ENCODE results near the gene IL10RB.
A peak's percentile ranks its signal among the peaks of the same experiment; 100 is the strongest.

IL10RB gene

GRCh38 chr21:33292724-33293123 is 26.6 kb downstream of the IL10RB start:
- no peak for FAIRE-seq
- TF ChIP-seq POLR2AphosphoS5 (IDR thresholded peaks at IDR 0.05; ENCODE audit: low read depth, low read length) (no peak), TAF1 (IDR thresholded peaks at IDR 0.05; ENCODE audit: borderline replicate concordance, low read depth, low read length) (no peak), POLR2A (IDR thresholded peaks at IDR 0.05; ENCODE audit: low read depth, low read length) (no peak)
- DNase-seq (ENCODE audit: insufficient read length): no peak

DNA sequence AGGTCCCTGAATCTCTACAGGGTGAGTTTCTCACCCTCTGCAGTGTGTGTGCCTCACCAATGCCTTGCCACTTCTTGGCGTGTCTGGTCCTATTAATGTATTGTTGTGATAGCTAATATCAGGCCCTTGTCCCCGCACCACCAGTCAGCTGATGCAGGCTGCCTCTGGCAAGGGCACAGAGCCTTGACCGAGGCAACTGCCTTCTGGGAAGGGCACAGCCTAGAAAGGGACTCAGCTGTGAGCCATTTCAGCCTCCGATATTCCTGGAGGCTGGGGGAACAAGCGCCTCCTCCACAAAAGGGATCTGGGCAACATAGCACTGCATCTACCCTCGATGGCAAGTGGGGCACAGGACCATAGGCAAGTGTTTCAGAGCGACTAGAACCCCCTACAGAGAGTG is 27.0 kb downstream of the IL10RB start:
- TF ChIP-seq POLR2AphosphoS5 (IDR thresholded peaks at IDR 0.05; ENCODE audit: low read depth, low read length) (no peak), TAF1 (IDR thresholded peaks at IDR 0.05; ENCODE audit: borderline replicate concordance, low read depth, low read length) (no peak), POLR2A (IDR thresholded peaks at IDR 0.05; ENCODE audit: low read depth, low read length) (no peak)
- DNase-seq (ENCODE audit: insufficient read length): no peak
- no peak for FAIRE-seq

- DNase-seq (ENCODE audit: insufficient read length) (no peak), FAIRE-seq (no peak)
- TF ChIP-seq POLR2A (IDR thresholded peaks at IDR 0.05; ENCODE audit: low read depth, low read length) (no peak), POLR2AphosphoS5 (IDR thresholded peaks at IDR 0.05; ENCODE audit: low read depth, low read length) (no peak)
Measured at GRCh38 chr21:33293811-33294216, 27.6 kb downstream of the IL10RB start.

DNA sequence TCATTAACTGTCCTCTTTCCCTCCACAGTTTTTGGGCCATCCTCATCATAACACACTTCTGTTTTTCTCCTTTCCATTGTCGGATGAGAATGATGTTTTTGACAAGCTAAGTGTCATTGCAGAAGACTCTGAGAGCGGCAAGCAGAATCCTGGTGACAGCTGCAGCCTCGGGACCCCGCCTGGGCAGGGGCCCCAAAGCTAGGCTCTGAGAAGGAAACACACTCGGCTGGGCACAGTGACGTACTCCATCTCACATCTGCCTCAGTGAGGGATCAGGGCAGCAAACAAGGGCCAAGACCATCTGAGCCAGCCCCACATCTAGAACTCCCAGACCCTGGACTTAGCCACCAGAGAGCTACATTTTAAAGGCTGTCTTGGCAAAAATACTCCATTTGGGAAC is 30.0 kb downstream of the IL10RB start:
- FAIRE-seq: no peak
- no peak for DNase-seq (ENCODE audit: insufficient read length)
- no peak for TF ChIP-seq POLR2A (IDR thresholded peaks at IDR 0.05; ENCODE audit: low read depth, low read length)
- no peak for TF ChIP-seq TAF1 (IDR thresholded peaks at IDR 0.05; ENCODE audit: borderline replicate concordance, low read depth, low read length)
- no peak for TF ChIP-seq POLR2AphosphoS5 (IDR thresholded peaks at IDR 0.05; ENCODE audit: low read depth, low read length)

DNA sequence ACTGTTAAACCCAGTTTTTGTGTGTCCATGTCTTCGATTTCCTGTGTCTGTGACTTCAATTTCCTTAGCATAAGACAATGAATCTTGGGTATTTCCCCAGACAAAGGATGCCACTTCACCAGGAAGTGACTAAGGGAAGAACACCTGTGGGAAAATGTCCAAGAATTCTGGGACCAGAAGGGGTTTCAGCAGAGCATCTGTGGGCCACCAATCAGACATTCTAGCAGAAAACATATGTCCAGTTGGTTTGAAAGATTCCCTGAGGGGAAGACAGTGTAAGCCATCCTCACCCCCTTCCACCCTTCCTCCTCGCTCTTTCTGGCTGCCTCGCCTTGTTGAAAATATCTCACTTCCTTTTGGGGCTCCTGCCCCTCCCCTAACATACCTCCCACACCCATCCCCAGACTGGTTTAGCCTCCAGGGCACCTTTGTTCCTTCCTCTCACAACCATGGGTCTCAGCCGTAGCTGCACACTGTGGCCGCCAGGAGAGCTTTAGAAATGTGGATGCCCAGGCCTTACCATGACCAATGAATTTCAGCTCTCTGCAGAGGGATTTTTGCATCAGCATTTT is 33.1 kb downstream of the IL10RB start:
- DNase-seq (ENCODE audit: insufficient read length) (peak; percentile 36), FAIRE-seq (peak; percentile 78)
- TF ChIP-seq POLR2AphosphoS5 (IDR thresholded peaks at IDR 0.05; ENCODE audit: low read depth, low read length) (peak; percentile 42; the same call in 1 of the 2 replicates), POLR2A (IDR thresholded peaks at IDR 0.05; ENCODE audit: low read depth, low read length) (peak; percentile 43; the same call in 1 of the 2 replicates), TAF1 (IDR thresholded peaks at IDR 0.05; ENCODE audit: borderline replicate concordance, low read depth, low read length) (peak; percentile 23; the same call in 1 of the 2 replicates)

DNA sequence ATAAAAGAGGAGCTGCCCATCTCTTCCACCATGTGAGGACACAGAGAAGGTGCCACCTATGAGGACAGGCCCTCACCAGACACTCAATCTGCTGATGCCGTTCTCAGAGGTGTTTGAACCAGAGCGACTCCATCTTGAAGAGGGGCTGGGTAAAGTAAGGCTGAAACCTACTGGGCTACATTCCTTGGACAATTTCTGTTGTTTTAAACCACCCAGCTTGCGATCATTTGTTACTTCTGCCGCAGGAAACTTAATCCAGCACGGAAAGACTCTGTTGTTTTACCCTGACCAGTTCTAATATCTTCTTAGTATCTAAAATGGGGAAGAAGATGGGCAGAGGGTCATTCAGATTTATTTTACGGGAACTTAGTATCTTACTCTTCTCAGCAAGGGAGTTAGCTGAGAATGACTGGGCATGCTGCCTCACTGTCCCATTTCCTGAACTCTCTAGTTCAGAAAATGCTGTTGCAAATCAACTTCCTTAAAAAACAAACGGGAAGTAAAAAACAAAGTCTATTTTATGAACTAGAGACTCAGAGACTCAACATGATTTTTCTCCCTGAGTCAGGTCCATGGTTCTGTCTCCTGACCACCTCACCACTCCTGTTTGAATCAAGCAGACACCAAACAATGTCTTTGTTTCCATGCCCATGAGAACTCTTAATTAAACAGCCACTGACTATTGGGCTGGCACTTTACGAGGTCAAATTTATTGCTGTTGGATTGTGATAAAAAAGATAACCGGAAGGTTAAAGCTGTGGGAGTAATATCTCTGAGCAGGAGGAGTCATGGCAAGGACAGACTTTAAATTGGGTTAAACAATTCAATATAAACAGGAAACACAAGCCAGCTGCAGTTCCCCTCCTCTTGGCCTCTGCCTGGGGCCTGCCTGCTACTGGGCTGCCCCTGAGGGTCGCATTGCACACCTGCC is 34.8 kb downstream of the IL10RB start:
- TF ChIP-seq TAF1 (IDR thresholded peaks at IDR 0.05; ENCODE audit: borderline replicate concordance, low read depth, low read length) (no peak), POLR2A (IDR thresholded peaks at IDR 0.05; ENCODE audit: low read depth, low read length) (no peak), POLR2AphosphoS5 (IDR thresholded peaks at IDR 0.05; ENCODE audit: low read depth, low read length) (no peak)
- FAIRE-seq (no peak), DNase-seq (ENCODE audit: insufficient read length) (no peak)

- TF ChIP-seq TAF1 (IDR thresholded peaks at IDR 0.05; ENCODE audit: borderline replicate concordance, low read depth, low read length) (no peak), POLR2A (IDR thresholded peaks at IDR 0.05; ENCODE audit: low read depth, low read length) (no peak), POLR2AphosphoS5 (IDR thresholded peaks at IDR 0.05; ENCODE audit: low read depth, low read length) (no peak)
- FAIRE-seq (no peak), DNase-seq (ENCODE audit: insufficient read length) (no peak)
Measured at GRCh38 chr21:33301632-33302002, 35.5 kb downstream of the IL10RB start.

GRCh38 chr21:33302055-33302454 is 35.9 kb downstream of the IL10RB start:
- TF ChIP-seq TAF1 (IDR thresholded peaks at IDR 0.05; ENCODE audit: borderline replicate concordance, low read depth, low read length): no peak
- no peak for TF ChIP-seq POLR2A (IDR thresholded peaks at IDR 0.05; ENCODE audit: low read depth, low read length)
- no peak for TF ChIP-seq POLR2AphosphoS5 (IDR thresholded peaks at IDR 0.05; ENCODE audit: low read depth, low read length)
- FAIRE-seq: no peak
- no peak for DNase-seq (ENCODE audit: insufficient read length)

DNA sequence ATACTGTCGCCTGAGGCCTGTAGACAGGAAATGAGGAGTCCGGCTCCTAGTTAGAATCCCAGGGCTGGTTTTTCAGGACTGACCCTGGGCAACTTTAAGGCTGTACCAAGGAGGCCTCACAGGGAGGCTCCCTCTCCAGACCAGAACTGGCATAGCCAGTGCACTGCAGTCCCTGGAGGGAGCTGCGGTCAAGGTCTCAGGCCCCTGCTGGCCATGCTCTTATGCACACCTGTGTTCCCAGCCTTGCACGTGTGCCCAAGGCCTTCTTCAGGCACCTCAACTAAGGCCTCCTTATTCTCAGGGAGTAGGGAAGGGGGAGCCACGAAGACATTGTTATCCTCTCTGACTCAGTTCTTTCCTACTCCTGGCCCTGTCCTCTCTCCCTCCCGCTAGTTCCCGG is 36.6 kb downstream of the IL10RB start:
- TF ChIP-seq TAF1 (IDR thresholded peaks at IDR 0.05; ENCODE audit: borderline replicate concordance, low read depth, low read length) (no peak), POLR2A (IDR thresholded peaks at IDR 0.05; ENCODE audit: low read depth, low read length) (no peak), POLR2AphosphoS5 (IDR thresholded peaks at IDR 0.05; ENCODE audit: low read depth, low read length) (no peak)
- DNase-seq (ENCODE audit: insufficient read length) (no peak), FAIRE-seq (no peak)

GRCh38 chr21:33305344-33305671 is 39.1 kb downstream of the IL10RB start:
- TF ChIP-seq POLR2AphosphoS5 (IDR thresholded peaks at IDR 0.05; ENCODE audit: low read depth, low read length) (no peak), POLR2A (IDR thresholded peaks at IDR 0.05; ENCODE audit: low read depth, low read length) (no peak), TAF1 (IDR thresholded peaks at IDR 0.05; ENCODE audit: borderline replicate concordance, low read depth, low read length) (no peak)
- DNase-seq (ENCODE audit: insufficient read length): no peak
- FAIRE-seq: no peak

DNA sequence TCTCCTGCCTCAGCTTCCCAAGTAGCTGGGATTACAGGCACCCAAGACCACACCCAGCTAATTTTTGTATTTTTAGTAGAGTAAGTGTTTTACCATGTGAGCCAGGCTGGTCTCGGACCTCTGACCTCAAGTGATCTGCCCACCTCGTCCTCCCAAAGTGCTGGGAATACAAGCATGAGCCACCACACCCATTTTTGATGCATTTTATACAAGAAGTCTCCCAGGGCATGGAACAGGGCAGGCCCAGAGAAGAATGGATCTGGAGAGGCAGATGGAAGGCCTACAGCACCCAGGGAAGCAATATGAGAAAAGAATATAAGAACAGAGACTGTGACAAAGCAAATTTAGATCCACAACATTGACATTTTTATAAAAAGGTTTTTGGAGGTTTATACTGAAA is 39.8 kb downstream of the IL10RB start:
- no peak for TF ChIP-seq TAF1 (IDR thresholded peaks at IDR 0.05; ENCODE audit: borderline replicate concordance, low read depth, low read length)
- no peak for TF ChIP-seq POLR2A (IDR thresholded peaks at IDR 0.05; ENCODE audit: low read depth, low read length)
- no peak for TF ChIP-seq POLR2AphosphoS5 (IDR thresholded peaks at IDR 0.05; ENCODE audit: low read depth, low read length)
- no peak for FAIRE-seq
- no peak for DNase-seq (ENCODE audit: insufficient read length)

Measured in GM12892 (cell line).